Osteocyte (in vitro differentiated cells): Measurements from ENCODE around the gene PDE4B. TPM values are rescaled to one million over a fixed set of nuclear protein-coding genes. Genes with fewer than 3 reads are reported as not detected.
A peak's percentile ranks its signal among the peaks of the same experiment; 100 is the strongest.

Experiments used
- DNase-seq: peaks from one replicate; pipeline ENCODE4 v3.0.0; 2021; ENCODE audit warnings: mixed read lengths; ENCODE audit not compliant: unreplicated experiment; ENCODE audit errors: extremely low spot score
- H3K27ac Mint-ChIP-seq: one replicate; pipeline ENCODE4 v1.8.0; 2021; ENCODE audit warnings: mild to moderate bottlenecking, mixed read lengths; ENCODE audit not compliant: unreplicated experiment
- H3K27me3 Mint-ChIP-seq: one replicate; pipeline ENCODE4 v1.8.0; 2021; ENCODE audit warnings: mixed read lengths; ENCODE audit not compliant: unreplicated experiment
- H3K36me3 Mint-ChIP-seq: one replicate; pipeline ENCODE4 v1.8.0; 2021; ENCODE audit warnings: mixed read lengths; ENCODE audit not compliant: unreplicated experiment
- H3K4me1 Mint-ChIP-seq: one replicate; pipeline ENCODE4 v1.8.0; 2021; ENCODE audit warnings: mixed read lengths; ENCODE audit not compliant: unreplicated experiment
- H3K4me3 Mint-ChIP-seq: one replicate; pipeline ENCODE4 v1.8.0; 2021; ENCODE audit warnings: mild to moderate bottlenecking, moderate library complexity, mixed read lengths; ENCODE audit not compliant: unreplicated experiment
- H3K9me3 Mint-ChIP-seq: one replicate; pipeline ENCODE4 v1.8.0; 2021; ENCODE audit warnings: mixed read lengths; ENCODE audit not compliant: unreplicated experiment
- CTCF ChIP-seq: fragments of 200-600 bp; sonication (generic); IDR thresholded peaks from 2 replicates; pipeline ENCODE4 v1.5.0; 2021; ENCODE audit warnings: antibody characterized with exemption, mild to moderate bottlenecking, moderate library complexity
- total RNA-seq: library from RNA; stranded (reverse); gene quantifications from 2 replicates; pipeline ENCODE4 v1.2.1, GENCODE V29; 2021

Gene PDE4B
- total RNA-seq, 1 donor from 2014 or later: 53.1 TPM

- H3K9me3 Mint-ChIP-seq: no peaks in the 10 kb centered on the region
- H3K36me3 Mint-ChIP-seq: peaks cover 26% of the 10 kb centered on the region
- H3K27ac Mint-ChIP-seq: peak overlapping the region; percentile 94
- DNase-seq: peak; percentile 87
- TF ChIP-seq CTCF: peak; percentile 49
- H3K27me3 Mint-ChIP-seq: no peaks in the 10 kb centered on the region
- peaks cover 64% of the 10 kb centered on the region for H3K4me1 Mint-ChIP-seq
- H3K4me3 Mint-ChIP-seq: peak overlapping the region; percentile 90
Measured at GRCh38 chr1:66331658-66332547, 539.2 kb downstream of the PDE4B start.

- no peaks in the 10 kb centered on the region for H3K27me3 Mint-ChIP-seq
- DNase-seq: no peak
- TF ChIP-seq CTCF: no peak
- peak overlapping the region; percentile 94 for H3K27ac Mint-ChIP-seq
- peaks cover 66% of the 10 kb centered on the region for H3K4me1 Mint-ChIP-seq
- peaks cover 29% of the 10 kb centered on the region for H3K36me3 Mint-ChIP-seq
- peak overlapping the region; percentile 90 for H3K4me3 Mint-ChIP-seq
- H3K9me3 Mint-ChIP-seq: no peaks in the 10 kb centered on the region
Measured at GRCh38 chr1:66332548-66332901, 539.8 kb downstream of the PDE4B start.

- Mint-ChIP-seq H3K9me3 (no peaks in the 10 kb centered on the region), H3K36me3 (peaks cover 31% of the 10 kb centered on the region), H3K4me1 (peaks cover 69% of the 10 kb centered on the region), H3K4me3 (peak overlapping the region; percentile 90), H3K27ac (peak overlapping the region; percentile 94), H3K27me3 (no peaks in the 10 kb centered on the region)
- TF ChIP-seq CTCF: no peak
- no peak for DNase-seq
Measured at GRCh38 chr1:66333466-66334199, 540.9 kb downstream of the PDE4B start.

GRCh38 chr1:66334318-66334717 is 541.6 kb downstream of the PDE4B start:
- H3K27ac Mint-ChIP-seq: peak overlapping the region; percentile 94
- TF ChIP-seq CTCF: no peak
- peaks cover 31% of the 10 kb centered on the region for H3K36me3 Mint-ChIP-seq
- H3K27me3 Mint-ChIP-seq: no peaks in the 10 kb centered on the region
- no peak for DNase-seq
- peak overlapping the region; percentile 90 for H3K4me3 Mint-ChIP-seq
- peaks cover 72% of the 10 kb centered on the region for H3K4me1 Mint-ChIP-seq
- H3K9me3 Mint-ChIP-seq: no peaks in the 10 kb centered on the region

GRCh38 chr1:66335125-66335524 is 542.4 kb downstream of the PDE4B start:
- no peaks in the 10 kb centered on the region for H3K27me3 Mint-ChIP-seq
- H3K27ac Mint-ChIP-seq: peak overlapping the region; percentile 88
- H3K4me1 Mint-ChIP-seq: peaks cover 76% of the 10 kb centered on the region
- peaks cover 31% of the 10 kb centered on the region for H3K36me3 Mint-ChIP-seq
- TF ChIP-seq CTCF: no peak
- H3K9me3 Mint-ChIP-seq: no peaks in the 10 kb centered on the region
- H3K4me3 Mint-ChIP-seq: peak overlapping the region; percentile 90
- DNase-seq: no peak
